ENCODE measurements around the gene SS18L1.

Gene SS18L1

DNA sequence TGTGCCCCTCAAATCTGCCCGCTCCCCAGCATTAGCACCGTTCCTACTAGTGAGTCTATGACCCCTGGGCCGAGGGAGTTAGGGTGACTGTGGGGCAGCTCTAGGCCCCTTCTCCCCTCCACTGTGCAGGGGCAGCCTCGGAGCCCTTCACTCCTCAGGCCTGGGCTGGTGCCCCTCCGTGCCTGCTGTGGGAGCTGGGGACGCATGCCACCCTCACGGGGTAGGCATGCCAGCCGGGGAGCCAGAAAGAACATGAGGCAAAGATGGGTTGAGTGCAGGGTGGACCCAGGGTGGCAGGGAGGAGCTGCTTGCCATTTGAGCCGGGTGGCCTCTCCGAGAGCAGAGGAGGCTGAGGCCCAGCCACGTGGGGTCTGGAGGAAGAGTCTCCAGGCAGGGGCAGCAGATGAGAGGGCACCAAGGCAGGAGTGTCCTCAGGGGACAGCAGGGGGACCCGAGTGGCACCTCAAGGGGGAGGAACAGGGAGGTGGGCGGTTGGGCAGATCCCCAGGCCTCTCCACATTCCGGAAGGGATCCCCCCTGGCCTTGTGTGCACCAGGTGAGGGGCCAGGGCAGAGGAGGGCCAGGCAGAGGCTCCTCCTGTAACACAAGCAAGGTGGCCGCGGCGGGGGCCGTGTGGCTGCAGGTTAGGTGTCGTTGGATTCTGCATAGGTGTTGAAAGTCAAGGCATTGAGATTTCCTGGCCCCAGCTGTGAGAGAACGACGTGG is 39.9 kb upstream of the SS18L1 start:
- H3K27me3 ChIP-seq (replicated peaks; ENCODE audit: control insufficient read depth, insufficient read depth, low read length) = no peaks in the 10 kb centered on the region
- H3K36me3 ChIP-seq (ENCODE audit: control insufficient read depth, insufficient read depth, low read length) = no peaks in the 10 kb centered on the region
- TF ChIP-seq, protein P1, sequence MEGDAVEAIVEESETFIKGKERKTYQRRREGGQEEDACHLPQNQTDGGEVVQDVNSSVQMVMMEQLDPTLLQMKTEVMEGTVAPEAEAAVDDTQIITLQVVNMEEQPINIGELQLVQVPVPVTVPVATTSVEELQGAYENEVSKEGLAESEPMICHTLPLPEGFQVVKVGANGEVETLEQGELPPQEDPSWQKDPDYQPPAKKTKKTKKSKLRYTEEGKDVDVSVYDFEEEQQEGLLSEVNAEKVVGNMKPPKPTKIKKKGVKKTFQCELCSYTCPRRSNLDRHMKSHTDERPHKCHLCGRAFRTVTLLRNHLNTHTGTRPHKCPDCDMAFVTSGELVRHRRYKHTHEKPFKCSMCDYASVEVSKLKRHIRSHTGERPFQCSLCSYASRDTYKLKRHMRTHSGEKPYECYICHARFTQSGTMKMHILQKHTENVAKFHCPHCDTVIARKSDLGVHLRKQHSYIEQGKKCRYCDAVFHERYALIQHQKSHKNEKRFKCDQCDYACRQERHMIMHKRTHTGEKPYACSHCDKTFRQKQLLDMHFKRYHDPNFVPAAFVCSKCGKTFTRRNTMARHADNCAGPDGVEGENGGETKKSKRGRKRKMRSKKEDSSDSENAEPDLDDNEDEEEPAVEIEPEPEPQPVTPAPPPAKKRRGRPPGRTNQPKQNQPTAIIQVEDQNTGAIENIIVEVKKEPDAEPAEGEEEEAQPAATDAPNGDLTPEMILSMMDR (IDR thresholded peaks at IDR 0.05; ENCODE audit: insufficient read depth, low read length, poor library complexity, severe bottlenecking) = no peak
- no peak for DNase-seq (ENCODE audit: extremely low read depth, insufficient read length)
- no peak overlapping the region for H3K4me3 ChIP-seq (replicated peaks; ENCODE audit: low read depth, low read length)

DNA sequence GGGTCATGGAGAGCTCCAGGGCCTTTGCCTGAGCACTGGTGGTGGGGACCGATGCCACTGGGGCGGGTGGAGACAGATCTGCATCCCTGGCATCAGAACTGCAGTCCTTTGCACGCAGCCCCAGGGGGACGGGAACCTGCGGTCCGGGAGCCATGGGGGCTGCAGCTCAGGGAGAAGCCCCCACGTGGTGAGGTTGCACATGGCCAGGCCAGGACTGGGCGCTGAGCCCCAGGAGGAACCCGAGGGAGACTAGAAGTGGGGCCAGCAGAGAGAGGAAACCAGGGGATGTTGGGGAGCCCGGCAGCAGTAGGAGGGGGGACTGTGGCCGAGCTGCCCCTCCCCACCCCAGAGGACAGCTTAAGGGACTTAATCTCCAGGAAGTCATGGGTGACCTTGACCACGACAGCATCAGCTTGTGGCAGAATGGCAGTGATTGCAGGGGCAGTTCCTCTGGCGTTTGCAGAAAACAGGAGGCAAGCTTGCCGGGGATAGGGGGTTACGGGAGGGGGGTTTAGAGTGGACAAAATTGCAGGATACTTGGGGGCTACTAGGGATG is 39.3 kb upstream of the SS18L1 start:
- TF ChIP-seq, protein P1 (IDR thresholded peaks at IDR 0.05; ENCODE audit: insufficient read depth, low read length, poor library complexity, severe bottlenecking) = no peak
- H3K36me3 ChIP-seq (ENCODE audit: control insufficient read depth, insufficient read depth, low read length) = no peaks in the 10 kb centered on the region
- no peak overlapping the region for H3K4me3 ChIP-seq (replicated peaks; ENCODE audit: low read depth, low read length)
- no peak for DNase-seq (ENCODE audit: extremely low read depth, insufficient read length)
- no peaks in the 10 kb centered on the region for H3K27me3 ChIP-seq (replicated peaks; ENCODE audit: control insufficient read depth, insufficient read depth, low read length)

DNA sequence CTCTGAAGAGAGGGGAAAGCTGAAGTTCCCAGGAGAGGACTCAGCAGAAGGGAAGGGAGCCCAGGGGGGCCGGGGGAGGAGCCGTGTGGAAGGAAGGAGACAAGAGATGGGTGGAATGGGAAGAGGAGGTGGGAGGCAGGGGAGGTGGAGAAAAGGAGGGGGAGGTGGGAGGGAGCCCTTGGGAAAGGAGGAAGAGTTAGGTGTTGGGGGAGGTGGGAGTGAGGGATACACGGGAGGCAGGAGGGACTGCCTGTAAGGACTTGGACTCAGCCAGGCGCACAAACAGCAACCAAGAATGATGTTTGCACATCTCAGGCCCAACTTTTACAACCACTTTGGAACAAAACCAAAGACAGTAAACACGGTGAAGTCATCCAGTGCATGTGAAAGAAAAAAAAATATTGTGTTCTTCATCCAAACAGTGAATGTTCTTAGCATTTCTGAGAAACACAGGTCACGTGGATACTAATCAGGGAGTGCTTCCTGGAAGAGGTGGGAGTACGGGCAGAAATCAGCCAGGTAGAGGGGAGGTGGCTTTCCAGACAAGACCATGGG is 38.7 kb upstream of the SS18L1 start:
- H3K4me3 ChIP-seq (replicated peaks; ENCODE audit: low read depth, low read length) = no peak overlapping the region
- H3K36me3 ChIP-seq (ENCODE audit: control insufficient read depth, insufficient read depth, low read length) = no peaks in the 10 kb centered on the region
- H3K27me3 ChIP-seq (replicated peaks; ENCODE audit: control insufficient read depth, insufficient read depth, low read length) = no peaks in the 10 kb centered on the region
- DNase-seq (ENCODE audit: extremely low read depth, insufficient read length) = no peak
- TF ChIP-seq, protein P1 (IDR thresholded peaks at IDR 0.05; ENCODE audit: insufficient read depth, low read length, poor library complexity, severe bottlenecking) = no peak

DNA sequence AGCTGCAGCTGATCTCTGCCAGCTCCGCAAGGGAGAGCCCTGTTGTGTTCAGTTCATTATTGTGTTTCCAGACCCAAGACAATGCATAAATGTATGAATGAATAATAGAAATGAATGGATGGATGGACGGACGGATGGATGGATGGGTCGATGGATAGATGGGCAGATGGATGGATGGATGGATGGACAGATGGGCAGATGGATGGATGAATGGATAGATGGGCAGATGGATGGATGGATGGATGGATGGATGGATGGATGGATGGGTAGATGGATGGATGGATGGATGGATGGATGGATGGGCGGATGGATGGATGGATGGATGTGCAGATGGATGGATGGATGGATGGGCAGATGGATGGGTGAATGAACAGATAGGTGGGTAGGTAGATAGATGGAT is 38.0 kb upstream of the SS18L1 start:
- Histone ChIP-seq H3K36me3 (ENCODE audit: control insufficient read depth, insufficient read depth, low read length) (no peaks in the 10 kb centered on the region), H3K4me3 (replicated peaks; ENCODE audit: low read depth, low read length) (no peak overlapping the region), H3K27me3 (replicated peaks; ENCODE audit: control insufficient read depth, insufficient read depth, low read length) (no peaks in the 10 kb centered on the region)
- TF ChIP-seq, protein P1 (IDR thresholded peaks at IDR 0.05; ENCODE audit: insufficient read depth, low read length, poor library complexity, severe bottlenecking) = no peak
- no peak for DNase-seq (ENCODE audit: extremely low read depth, insufficient read length)

DNA sequence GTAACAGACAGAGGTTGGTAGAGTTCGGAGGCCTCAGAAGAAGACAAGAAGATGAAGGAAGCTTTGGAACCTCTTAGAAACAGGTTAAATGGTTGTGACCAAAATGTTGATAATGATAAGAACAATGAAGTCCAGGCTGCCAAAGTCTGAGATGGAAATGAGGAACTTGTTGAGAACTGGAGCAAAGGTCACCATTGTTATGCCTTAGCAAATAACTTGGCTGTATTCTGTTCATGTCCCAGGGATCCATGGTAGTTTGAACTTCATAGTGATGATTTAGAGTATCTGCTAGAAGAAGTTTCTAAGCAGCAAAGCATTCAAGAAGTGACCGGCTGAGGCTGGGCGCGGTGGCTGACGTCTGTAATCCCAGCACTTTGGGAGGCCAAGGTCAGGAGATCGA is 32.4 kb upstream of the SS18L1 start:
- H3K36me3 ChIP-seq (ENCODE audit: control insufficient read depth, insufficient read depth, low read length) = no peaks in the 10 kb centered on the region
- no peak overlapping the region for H3K4me3 ChIP-seq (replicated peaks; ENCODE audit: low read depth, low read length)
- DNase-seq (ENCODE audit: extremely low read depth, insufficient read length) = no peak
- TF ChIP-seq, protein P1 (IDR thresholded peaks at IDR 0.05; ENCODE audit: insufficient read depth, low read length, poor library complexity, severe bottlenecking) = no peak
- H3K27me3 ChIP-seq (replicated peaks; ENCODE audit: control insufficient read depth, insufficient read depth, low read length) = no peaks in the 10 kb centered on the region
